GDM1 (cell line): Measurements from ENCODE around the gene KIF3A.
"Not testable (repeated sequence)": the region's sequence is repeated elsewhere in the genome, so short reads cannot be mapped to it uniquely, and the experiment has no call there.

Source experiments
- DNase-seq: peaks from one replicate; lab custom pipeline; 2025; lab: John Stamatoyannopoulos, UW

The KIF3A gene

GRCh38 chr5:132718544-132719312, 18.6 kb downstream of the KIF3A start:
- DNase-seq, result no peak

GRCh38 chr5:132714456-132715307, 22.7 kb downstream of the KIF3A start:
- DNase-seq, result no peak

GRCh38 chr5:132708645-132709044, 28.7 kb downstream of the KIF3A start:
- no peak for DNase-seq

DNA sequence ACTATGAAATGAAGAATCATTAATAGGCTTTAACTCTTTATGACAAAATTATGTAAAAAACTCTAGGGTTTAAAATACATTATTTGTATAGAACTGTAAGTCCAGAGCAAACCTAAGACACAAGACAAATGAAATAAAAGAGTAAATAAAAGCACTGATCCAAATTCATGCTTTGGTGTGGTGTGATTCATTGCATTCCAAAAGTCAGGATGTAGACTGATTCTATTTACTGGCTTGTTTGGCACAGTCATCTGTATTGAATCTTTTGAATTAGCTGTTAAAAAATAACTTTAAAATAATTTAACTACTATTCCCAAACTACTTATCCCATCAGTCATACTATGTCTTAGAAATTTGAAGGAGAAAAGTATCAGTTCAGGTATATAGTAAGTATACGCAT, 32.5 kb downstream of the KIF3A start:
- no peak for DNase-seq

DNA sequence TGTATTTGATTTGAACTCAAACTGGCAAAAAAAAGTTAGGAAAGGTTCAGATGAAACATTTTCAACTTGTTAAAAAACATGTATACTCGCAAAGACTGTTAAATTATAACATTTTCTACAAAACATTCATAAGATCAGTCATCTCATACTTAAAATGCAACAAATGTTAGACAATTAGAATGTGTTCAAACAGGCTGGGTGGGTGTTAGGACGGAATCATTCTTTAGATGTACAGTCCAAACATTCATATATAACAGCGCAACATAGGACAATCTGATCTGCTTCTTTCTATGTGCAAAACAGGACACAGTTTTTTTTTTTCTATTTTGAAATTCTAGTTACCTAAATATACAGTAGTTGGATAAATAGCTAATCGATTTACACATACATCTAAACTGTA, 41.4 kb downstream of the KIF3A start:
- DNase-seq, result no peak

DNA sequence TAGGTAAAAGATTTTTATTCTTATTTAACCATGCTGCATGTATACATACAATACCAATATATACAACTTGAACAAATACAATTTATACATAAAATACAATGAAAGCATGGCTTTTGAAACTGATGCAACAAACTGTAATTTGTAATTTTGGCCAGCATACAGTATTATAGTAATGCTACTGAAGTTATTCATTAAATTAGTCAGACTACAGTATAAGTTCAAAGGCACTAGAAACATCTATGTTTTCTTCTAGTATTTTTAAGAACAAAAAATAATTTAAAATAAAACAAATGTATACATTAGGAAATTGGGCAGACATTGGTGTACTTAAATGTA, 44.7 kb downstream of the KIF3A start:
- DNase-seq, result no peak

- not testable (repeated sequence) for DNase-seq
Measured at GRCh38 chr5:132691755-132692631, 45.4 kb downstream of the KIF3A start.

- no peak for DNase-seq
Measured at GRCh38 chr5:132690156-132690555, 47.2 kb downstream of the KIF3A start.

GRCh38 chr5:132689513-132689912, 47.8 kb downstream of the KIF3A start:
- DNase-seq, result no peak

- DNase-seq, result no peak
Measured at GRCh38 chr5:132688536-132689339, 48.6 kb downstream of the KIF3A start.

DNA sequence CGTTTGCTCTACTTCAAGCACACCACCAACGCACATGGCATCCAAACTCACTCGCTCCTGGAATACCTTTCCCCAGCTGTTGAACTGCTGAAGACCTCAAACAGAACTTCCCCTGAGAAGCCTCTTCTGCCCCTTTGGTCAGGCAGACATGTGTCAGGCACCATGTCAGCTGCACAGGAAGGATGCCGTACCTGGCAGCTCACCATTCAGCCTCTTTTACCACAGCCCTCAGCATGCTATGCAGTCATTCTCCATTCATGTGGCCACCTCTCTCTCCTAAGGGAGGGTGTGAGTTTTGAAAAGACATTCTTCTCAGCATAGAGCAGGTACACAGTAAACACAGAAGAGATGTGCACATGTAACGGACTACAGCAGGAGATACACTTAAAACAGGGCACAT, 49.4 kb downstream of the KIF3A start:
- no peak for DNase-seq

DNA sequence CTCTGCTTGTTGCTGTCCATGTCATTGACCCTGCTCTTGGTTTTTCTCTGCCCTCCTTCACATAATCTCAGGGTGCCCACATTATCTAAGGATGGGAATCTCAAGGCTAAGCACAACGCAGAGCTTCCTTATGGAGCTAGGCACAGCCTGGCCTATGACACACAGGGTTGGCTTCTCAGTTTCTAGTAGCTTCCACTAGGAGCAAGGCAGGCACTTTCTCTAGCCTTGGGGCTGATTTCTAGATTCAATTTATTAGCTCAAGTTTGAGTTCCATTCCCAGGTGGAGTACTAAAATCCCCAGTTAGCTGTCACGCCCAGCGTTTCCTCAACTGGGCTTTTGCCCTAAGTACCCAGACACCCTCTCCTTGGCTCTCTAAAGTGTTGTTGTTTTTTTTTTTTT, 51.2 kb downstream of the KIF3A start:
- DNase-seq, result no peak

- no peak for DNase-seq
Measured at GRCh38 chr5:132684922-132685720, 52.2 kb downstream of the KIF3A start.

GRCh38 chr5:132684491-132684890, 52.9 kb downstream of the KIF3A start:
- DNase-seq, result no peak

- no peak for DNase-seq
Measured at GRCh38 chr5:132681983-132682382, 55.4 kb downstream of the KIF3A start.

DNA sequence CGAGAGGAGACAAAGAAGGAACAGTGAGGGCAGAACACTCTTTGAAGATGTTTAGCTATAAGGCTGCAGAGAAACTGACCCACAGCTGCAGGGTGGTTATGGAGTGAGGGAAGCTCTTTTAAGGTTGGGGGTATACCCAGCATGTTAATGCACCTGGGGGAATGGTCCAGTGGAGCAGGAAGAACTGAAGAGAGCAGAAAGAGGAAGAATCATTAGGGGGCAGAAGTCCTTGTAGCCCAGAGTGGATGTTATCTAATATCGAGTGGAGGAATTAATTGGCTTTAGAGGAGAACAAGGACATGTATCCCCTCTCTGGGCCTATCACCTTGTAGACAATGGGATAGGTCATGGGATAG, 55.9 kb downstream of the KIF3A start:
- DNase-seq, result no peak

- no peak for DNase-seq
Measured at GRCh38 chr5:132680780-132681475, 56.4 kb downstream of the KIF3A start.

GRCh38 chr5:132679717-132680380, 57.5 kb downstream of the KIF3A start:
- no peak for DNase-seq

DNA sequence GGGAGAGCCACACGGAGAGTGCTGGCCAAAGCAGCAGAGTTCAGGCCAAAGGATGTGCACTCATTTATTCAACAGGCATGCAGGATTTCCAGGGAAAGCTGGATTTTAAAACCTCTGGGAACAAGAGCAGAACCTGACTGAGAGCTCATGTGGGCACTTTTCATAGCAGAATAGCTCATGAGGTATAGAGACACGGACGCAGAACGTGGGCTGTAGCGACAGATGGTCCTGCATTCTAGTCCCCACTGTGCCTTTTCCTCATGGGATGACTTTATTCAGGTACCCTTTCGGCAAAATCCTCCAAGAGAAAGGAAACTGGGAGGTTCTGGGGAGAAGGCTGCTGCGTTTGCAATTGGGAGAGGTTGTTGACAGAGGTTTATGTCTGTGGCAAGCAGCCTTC, 58.2 kb downstream of the KIF3A start:
- no peak for DNase-seq

DNA sequence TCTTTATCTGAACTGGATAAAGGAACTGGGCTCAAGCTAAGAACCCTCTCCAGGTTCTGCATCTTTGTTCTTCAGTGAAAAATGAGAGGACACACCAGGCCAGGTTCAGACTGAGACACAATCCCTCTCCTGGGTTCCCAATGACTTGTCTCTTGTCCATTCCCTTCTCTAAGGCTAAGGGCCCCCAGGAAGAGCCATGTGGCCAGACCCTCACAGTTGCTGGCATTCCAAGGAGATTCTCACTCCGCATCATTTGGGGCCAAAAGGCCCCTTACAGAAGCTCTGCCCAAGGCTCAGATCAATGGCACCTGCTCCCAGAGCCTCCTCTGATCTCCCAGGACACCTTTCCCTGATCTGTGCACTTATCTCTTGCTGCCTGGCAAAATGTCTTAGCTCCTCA, 58.6 kb downstream of the KIF3A start:
- no peak for DNase-seq
